Measurements from ENCODE around the gene NCOA1. TPM values are rescaled to one million over a fixed set of nuclear protein-coding genes. Genes with fewer than 3 reads are reported as not detected.

Gene NCOA1
- polyA plus RNA-seq, 1 donor from 2014 or later: 23.0 TPM

- Histone ChIP-seq H3F3A (ENCODE audit: insufficient read depth, low read length, poor library complexity, severe bottlenecking) (no peaks in the 10 kb centered on the region), H2AFZ (ENCODE audit: low read depth, low read length) (no peak overlapping the region), H4K20me1 (ENCODE audit: insufficient read depth) (no peaks in the 10 kb centered on the region), H3K27me3 (ENCODE audit: insufficient read depth, low read depth, low read length) (no peaks in the 10 kb centered on the region), H3K4me2 (ENCODE audit: low read length) (no peak overlapping the region), H3K9ac (ENCODE audit: low read length) (no peak overlapping the region), H3K9me3 (ENCODE audit: low read length) (no peaks in the 10 kb centered on the region), H3K27ac (ENCODE audit: low read length) (no peak overlapping the region), H3K9me2 (ENCODE audit: insufficient read depth, low read length) (no peaks in the 10 kb centered on the region), H3K36me3 (ENCODE audit: insufficient read depth, low read length) (no peaks in the 10 kb centered on the region), H3K79me2 (replicated peaks; ENCODE audit: insufficient read depth, low read length) (no peaks in the 10 kb centered on the region), H3K4me3 (ENCODE audit: low read length) (no peak overlapping the region)
- TF ChIP-seq MXI1 (conservative IDR thresholded peaks at IDR 0.05; ENCODE audit: poor library complexity, severe bottlenecking): no peak
- TF ChIP-seq POLR2AphosphoS5 (IDR thresholded peaks at IDR 0.05): no peak
- TF ChIP-seq TAF1 (IDR thresholded peaks at IDR 0.05; ENCODE audit: low read depth): no peak
- TF ChIP-seq CTCF (IDR thresholded peaks at IDR 0.05; ENCODE audit: poor library complexity, severe bottlenecking): no peak
- TF ChIP-seq SMC3 (conservative IDR thresholded peaks at IDR 0.05; ENCODE audit: poor library complexity): no peak
- TF ChIP-seq EZH2 (IDR thresholded peaks at IDR 0.05; ENCODE audit: borderline replicate concordance, insufficient read depth, low read length, poor library complexity, severe bottlenecking): no peak
- TF ChIP-seq RAD21 (conservative IDR thresholded peaks at IDR 0.05): no peak
- TF ChIP-seq REST (IDR thresholded peaks at IDR 0.05; ENCODE audit: borderline replicate concordance): no peak
- no peak for TF ChIP-seq EP300 (conservative IDR thresholded peaks at IDR 0.05; ENCODE audit: poor library complexity, severe bottlenecking)
Observed at GRCh38 chr2:24785671-24786321, 294.7 kb downstream of the NCOA1 start.

- H2AFZ ChIP-seq (ENCODE audit: low read depth, low read length): no peak overlapping the region
- no peaks in the 10 kb centered on the region for H3K9me2 ChIP-seq (ENCODE audit: insufficient read depth, low read length)
- H4K20me1 ChIP-seq (ENCODE audit: insufficient read depth): no peaks in the 10 kb centered on the region
- TF ChIP-seq SMC3 (conservative IDR thresholded peaks at IDR 0.05; ENCODE audit: poor library complexity) (no peak), RAD21 (conservative IDR thresholded peaks at IDR 0.05) (no peak), EZH2 (IDR thresholded peaks at IDR 0.05; ENCODE audit: borderline replicate concordance, insufficient read depth, low read length, poor library complexity, severe bottlenecking) (no peak), TAF1 (IDR thresholded peaks at IDR 0.05; ENCODE audit: low read depth) (no peak)
- no peaks in the 10 kb centered on the region for H3K9me3 ChIP-seq (ENCODE audit: low read length)
- H3K79me2 ChIP-seq (replicated peaks; ENCODE audit: insufficient read depth, low read length): no peaks in the 10 kb centered on the region
- no peak overlapping the region for H3K4me3 ChIP-seq (ENCODE audit: low read length)
- no peaks in the 10 kb centered on the region for H3K36me3 ChIP-seq (ENCODE audit: insufficient read depth, low read length)
- H3F3A ChIP-seq (ENCODE audit: insufficient read depth, low read length, poor library complexity, severe bottlenecking): no peaks in the 10 kb centered on the region
- no peak overlapping the region for H3K27ac ChIP-seq (ENCODE audit: low read length)
- no peaks in the 10 kb centered on the region for H3K27me3 ChIP-seq (ENCODE audit: insufficient read depth, low read depth, low read length)
- H3K4me2 ChIP-seq (ENCODE audit: low read length): no peak overlapping the region
- H3K9ac ChIP-seq (ENCODE audit: low read length): no peak overlapping the region
Observed at GRCh38 chr2:24787532-24787931, 296.5 kb downstream of the NCOA1 start.
